ENCODE results near the gene ATP13A2.
"Not testable (repeated sequence)": the region's sequence is repeated elsewhere in the genome, so short reads cannot be mapped to it uniquely, and the experiment has no call there.

The ATP13A2 gene

DNA sequence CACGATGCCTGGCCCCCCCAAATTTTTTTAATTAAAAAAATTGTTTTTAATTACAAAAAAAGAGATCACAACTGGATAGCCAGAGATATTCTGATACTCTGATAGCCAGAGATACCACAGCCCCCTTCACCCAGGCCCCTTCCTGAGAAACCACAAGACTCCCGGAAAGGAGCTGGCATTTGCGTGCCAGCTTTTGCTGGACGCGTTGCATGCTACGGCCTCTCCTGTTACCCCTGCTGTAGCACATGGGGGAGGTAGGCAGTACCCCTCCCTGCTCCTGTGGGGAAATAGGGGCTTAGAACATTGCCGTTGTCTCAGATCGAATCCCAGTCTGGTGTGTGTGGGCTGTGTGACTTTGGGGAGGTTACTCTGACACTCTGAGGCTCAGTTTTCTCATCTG lies 54.0 kb downstream of the ATP13A2 start:
- H3K4me3 ChIP-seq (replicated peaks in 1 of 2; ENCODE audit: low read depth in 2 of 2, low read length in 2 of 2): no peak overlapping the region

DNA sequence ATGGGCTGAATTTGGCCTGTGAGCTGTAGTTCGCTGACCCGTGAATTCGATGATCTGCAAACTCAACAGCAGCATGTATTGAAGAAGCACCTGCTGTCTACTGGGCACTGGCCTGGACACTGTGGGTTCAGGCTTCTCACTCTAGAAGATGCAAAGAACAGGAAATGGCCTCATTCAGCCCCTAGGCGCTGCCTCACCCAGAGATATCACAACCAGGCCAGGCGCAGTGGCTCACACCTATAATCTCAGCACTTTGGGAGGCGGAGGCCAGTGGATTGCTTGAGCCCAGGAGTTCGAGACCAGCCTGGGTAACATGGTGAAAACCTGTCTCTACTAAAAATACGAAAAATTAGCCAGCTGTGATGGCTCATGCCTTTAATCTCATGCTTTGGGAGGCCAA lies 55.0 kb downstream of the ATP13A2 start:
- TF ChIP-seq, protein P1, sequence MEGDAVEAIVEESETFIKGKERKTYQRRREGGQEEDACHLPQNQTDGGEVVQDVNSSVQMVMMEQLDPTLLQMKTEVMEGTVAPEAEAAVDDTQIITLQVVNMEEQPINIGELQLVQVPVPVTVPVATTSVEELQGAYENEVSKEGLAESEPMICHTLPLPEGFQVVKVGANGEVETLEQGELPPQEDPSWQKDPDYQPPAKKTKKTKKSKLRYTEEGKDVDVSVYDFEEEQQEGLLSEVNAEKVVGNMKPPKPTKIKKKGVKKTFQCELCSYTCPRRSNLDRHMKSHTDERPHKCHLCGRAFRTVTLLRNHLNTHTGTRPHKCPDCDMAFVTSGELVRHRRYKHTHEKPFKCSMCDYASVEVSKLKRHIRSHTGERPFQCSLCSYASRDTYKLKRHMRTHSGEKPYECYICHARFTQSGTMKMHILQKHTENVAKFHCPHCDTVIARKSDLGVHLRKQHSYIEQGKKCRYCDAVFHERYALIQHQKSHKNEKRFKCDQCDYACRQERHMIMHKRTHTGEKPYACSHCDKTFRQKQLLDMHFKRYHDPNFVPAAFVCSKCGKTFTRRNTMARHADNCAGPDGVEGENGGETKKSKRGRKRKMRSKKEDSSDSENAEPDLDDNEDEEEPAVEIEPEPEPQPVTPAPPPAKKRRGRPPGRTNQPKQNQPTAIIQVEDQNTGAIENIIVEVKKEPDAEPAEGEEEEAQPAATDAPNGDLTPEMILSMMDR (IDR thresholded peaks at IDR 0.05; ENCODE audit: low read depth, low read length): no peak
- no peak overlapping the region for H3K4me3 ChIP-seq (replicated peaks in 1 of 2; ENCODE audit: low read depth in 2 of 2, low read length in 2 of 2)
- no peak for DNase-seq (ENCODE audit: low read depth in 2 of 2)

More for the DNA sequence above, 54.0 kb downstream of the ATP13A2 start:
- DNase-seq (ENCODE audit: low read depth in 2 of 2): no peak
- TF ChIP-seq, protein P1 (IDR thresholded peaks at IDR 0.05; ENCODE audit: low read depth, low read length): no peak

DNA sequence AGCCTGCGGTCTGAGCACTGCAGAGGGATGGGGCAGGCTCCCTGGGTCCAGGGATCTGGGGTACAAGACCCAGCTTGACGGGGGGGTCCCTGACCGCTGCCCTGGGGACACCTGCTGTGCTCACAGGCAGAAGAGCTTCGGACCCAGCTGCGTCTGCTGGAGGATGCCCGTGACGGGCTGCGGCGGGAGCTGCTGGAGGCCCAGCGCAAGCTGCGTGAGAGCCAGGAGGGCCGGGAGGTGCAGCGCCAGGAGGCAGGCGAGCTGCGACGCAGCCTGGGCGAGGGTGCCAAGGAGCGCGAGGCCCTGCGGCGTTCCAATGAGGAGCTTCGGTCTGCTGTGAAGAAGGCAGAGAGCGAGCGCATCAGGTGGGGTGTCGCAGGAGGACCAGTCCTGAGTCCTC lies 56.5 kb downstream of the ATP13A2 start:
- TF ChIP-seq, protein P1 (IDR thresholded peaks at IDR 0.05; ENCODE audit: low read depth, low read length): no peak
- no peak for DNase-seq (ENCODE audit: low read depth in 2 of 2)
- no peak overlapping the region for H3K4me3 ChIP-seq (replicated peaks in 1 of 2; ENCODE audit: low read depth in 2 of 2, low read length in 2 of 2)

DNA sequence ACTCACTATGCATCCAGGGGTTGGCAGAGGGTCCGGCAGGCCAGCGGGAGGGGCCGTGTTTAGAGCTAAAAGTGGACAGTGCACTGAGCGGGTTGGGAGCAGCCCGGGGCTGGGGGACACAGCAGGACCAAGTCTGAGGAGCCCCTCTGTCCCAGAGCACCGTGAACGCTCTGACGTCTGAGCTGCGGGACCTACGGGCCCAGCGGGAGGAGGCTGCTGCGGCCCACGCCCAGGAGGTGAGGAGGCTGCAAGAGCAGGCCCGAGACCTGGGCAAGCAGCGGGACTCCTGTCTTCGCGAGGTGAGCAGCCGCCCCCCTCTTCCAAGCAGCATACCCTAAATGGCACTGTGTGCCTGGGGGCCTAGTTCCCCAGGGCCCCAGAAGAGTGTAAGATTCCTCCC lies 57.1 kb downstream of the ATP13A2 start:
- TF ChIP-seq, protein P1 (IDR thresholded peaks at IDR 0.05; ENCODE audit: low read depth, low read length): no peak
- DNase-seq (ENCODE audit: low read depth in 2 of 2): no peak
- H3K4me3 ChIP-seq (replicated peaks in 1 of 2; ENCODE audit: low read depth in 2 of 2, low read length in 2 of 2): no peak overlapping the region

DNA sequence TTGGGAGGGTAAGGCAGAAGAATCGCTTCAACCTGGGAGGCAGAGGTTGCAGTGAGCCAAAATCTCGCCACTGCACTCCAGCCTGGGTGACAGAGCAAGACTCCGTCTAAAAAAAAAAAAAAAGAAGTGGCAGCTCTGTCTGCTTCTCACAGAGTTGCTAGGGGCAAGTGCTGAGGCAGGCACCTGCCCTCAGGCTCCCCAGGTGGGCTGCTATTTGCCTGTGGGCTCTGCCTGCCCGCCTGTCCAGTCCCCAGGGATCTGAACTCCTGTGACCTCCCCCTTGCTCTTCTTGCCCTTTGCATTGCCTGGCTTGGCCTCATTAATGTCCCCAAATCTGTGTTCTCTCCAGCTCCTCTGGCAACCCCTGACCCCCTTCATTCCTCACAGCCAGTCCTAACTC lies 59.4 kb downstream of the ATP13A2 start:
- not testable (repeated sequence) for DNase-seq (ENCODE audit: low read depth in 2 of 2); H3K4me3 ChIP-seq (replicated peaks in 1 of 2; ENCODE audit: low read depth in 2 of 2, low read length in 2 of 2)

DNA sequence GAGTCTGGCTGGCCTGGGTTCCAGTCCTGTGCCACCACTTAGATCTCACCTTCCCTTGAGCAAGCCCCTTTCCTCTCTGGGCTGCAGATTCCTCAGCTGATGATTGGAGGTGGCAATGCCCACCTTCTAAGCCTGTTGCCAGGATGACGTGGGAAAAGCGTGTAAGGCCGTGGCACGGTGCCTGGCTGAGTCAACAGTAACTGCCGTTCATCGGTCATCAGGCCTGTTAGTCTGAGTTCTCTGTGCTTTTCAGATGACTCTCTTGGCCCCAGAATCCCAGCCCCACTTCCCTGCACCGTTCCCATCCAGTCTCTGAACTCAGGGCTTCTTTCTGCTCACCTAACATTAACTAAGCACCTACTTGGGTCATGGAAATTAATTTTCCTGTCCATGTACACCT lies 62.7 kb downstream of the ATP13A2 start:
- peak; percentile 58 to 76 for DNase-seq (ENCODE audit: low read depth in 2 of 2)
- not testable (repeated sequence) for H3K4me3 ChIP-seq (replicated peaks in 1 of 2; ENCODE audit: low read depth in 2 of 2, low read length in 2 of 2)

DNA sequence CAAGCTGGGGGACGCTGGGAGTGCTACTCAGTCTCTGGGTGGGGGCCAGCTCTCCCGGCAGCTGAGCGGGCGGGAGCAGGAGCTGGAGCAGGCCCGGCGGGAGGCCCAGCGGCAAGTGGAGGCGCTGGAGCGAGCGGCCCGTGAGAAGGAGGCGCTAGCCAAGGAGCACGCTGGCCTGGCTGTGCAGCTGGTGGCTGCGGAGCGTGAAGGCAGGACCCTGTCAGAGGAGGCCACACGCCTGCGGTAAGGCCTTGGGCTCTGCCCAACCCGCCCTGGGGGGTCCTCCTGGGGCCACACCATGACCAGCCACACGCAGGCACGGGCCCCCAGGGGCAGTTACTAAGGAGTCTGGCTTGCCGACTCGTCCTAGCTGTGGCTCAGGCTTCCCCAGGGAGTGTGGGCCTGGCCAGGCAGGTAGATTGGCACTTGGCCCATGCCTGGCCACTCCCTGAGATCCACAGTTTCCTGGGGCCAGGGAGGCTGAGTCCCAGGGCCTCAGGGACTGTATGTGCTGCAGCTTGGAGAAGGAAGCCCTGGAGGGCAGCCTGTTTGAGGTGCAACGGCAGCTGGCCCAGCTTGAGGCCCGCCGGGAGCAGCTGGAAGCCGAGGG lies 63.3 kb downstream of the ATP13A2 start:
- DNase-seq (ENCODE audit: low read depth in 2 of 2); H3K4me3 ChIP-seq (replicated peaks in 1 of 2; ENCODE audit: low read depth in 2 of 2, low read length in 2 of 2): not testable (repeated sequence)

DNA sequence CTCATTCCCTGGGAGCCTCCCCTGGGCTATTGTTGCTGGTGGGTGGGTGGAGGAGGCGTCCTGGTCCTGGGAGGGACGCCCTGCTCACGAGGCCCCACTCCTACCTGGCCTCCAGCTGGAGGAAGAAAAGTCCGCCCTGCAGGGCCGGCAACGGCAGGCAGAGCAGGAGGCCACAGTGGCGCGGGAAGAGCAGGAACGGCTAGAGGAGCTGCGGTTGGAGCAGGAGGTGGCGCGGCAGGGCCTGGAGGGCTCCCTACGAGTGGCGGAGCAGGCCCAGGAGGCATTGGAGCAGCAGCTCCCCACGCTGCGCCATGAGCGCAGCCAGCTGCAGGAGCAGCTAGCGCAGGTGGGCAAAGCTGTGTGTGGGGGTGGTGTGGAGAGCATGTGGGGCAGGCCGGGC lies 65.1 kb downstream of the ATP13A2 start:
- TF ChIP-seq, protein P1 (IDR thresholded peaks at IDR 0.05; ENCODE audit: low read depth, low read length): no peak
- DNase-seq (ENCODE audit: low read depth in 2 of 2): no peak
- H3K4me3 ChIP-seq (replicated peaks in 1 of 2; ENCODE audit: low read depth in 2 of 2, low read length in 2 of 2): no peak overlapping the region

DNA sequence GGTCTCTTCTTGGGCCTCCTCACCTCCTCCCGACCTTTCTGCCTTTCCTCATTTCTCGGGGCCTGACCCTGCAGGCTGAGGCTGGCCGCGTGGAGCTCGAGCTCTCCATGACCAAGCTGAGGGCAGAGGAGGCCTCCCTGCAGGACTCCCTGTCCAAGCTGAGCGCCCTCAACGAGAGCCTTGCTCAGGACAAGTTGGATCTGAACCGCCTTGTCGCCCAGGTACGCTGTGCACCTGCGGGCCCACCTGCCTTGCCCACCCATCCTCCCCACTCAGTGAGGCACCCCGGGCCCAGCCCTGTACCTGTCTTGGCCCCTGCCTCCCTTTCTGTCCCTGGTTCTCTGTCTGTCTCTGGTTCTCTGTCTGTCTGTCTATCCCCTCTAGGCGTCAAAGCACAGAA lies 65.5 kb downstream of the ATP13A2 start:
- not testable (repeated sequence) for H3K4me3 ChIP-seq (replicated peaks in 1 of 2; ENCODE audit: low read depth in 2 of 2, low read length in 2 of 2); DNase-seq (ENCODE audit: low read depth in 2 of 2)

DNA sequence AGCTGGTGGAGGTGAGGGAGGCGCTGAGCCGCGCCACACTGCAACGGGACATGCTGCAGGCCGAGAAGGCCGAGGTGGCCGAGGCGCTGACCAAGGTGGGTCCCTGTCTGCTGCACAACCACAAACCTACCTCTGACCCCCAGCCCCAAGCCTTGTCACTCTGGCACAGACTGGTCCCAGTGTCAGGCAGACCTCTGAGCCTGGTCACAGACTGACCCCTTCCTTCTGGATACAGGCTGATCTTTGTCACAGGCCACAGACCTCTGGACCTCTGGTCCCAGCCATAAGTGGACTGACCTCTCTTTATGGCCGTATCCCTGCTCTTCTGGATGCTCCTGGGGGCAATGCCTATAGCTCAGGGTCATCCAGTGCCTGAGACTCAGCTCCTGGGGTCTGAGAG lies 66.2 kb downstream of the ATP13A2 start:
- DNase-seq (ENCODE audit: low read depth in 2 of 2); H3K4me3 ChIP-seq (replicated peaks in 1 of 2; ENCODE audit: low read depth in 2 of 2, low read length in 2 of 2): not testable (repeated sequence)

All from cardiac fibroblast (primary cell).